GM21576 (cell line): Measurements from ENCODE around the gene PKD2.
"Not testable (repeated sequence)": the region's sequence is repeated elsewhere in the genome, so short reads cannot be mapped to it uniquely, and the experiment has no call there.

Experiments used
- ATAC-seq: cut with Tn5 transposase; IDR thresholded peaks from one replicate; pipeline ENCODE4 v1.9.1; 2021; ENCODE audit warnings: mild to moderate bottlenecking, moderate library complexity; ENCODE audit not compliant: unreplicated experiment

Gene PKD2

GRCh38 chr4:88025868-88026661 is 18.6 kb downstream of the PKD2 start:
- not testable (repeated sequence) for ATAC-seq

GRCh38 chr4:88027611-88028608 is 20.5 kb downstream of the PKD2 start:
- ATAC-seq: no peak

DNA sequence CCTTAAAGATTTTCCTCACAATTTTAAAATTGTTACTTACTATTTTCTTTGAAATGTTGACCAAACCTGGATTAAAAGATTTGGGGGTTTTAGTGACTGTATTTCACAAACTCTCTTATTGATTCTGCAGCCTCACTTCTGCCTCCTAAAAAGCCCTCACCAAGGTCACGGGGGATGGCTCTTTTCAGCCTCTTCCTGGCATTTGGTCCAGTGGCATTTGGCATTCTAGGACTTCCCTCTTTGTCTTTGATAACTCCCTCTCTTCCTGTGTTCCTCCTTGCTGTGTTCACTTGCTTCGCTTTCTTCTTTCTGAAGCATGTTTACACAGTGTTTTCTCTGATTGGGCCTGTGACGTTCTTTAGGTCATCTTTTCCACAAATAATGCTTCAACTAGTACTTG is 21.5 kb downstream of the PKD2 start:
- no peak for ATAC-seq

GRCh38 chr4:88029556-88029955 is 22.1 kb downstream of the PKD2 start:
- ATAC-seq: no peak

- ATAC-seq: no peak
Observed at GRCh38 chr4:88030565-88031310, 23.3 kb downstream of the PKD2 start.

GRCh38 chr4:88033309-88033708 is 25.9 kb downstream of the PKD2 start:
- peak; percentile 67 for ATAC-seq

GRCh38 chr4:88035292-88035691 is 27.9 kb downstream of the PKD2 start:
- ATAC-seq: no peak

DNA sequence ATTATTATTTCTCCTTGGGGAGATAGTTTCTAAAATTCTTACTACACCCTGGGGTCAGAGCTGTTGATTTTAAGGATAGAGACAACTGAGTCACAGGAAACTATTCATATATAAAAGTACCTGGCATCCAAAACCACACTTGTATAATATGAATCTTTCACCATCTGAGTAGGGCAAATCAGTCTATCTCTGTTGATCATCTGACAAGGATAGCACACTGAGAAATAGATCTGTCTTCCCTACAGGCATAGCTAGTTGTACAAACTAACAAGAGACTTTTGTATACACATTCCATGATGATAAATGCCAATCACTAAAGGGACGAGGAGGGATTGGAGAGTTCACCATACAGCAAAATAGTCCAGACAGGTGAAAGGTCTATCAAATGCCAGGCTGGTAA is 30.0 kb downstream of the PKD2 start:
- ATAC-seq: no peak

- no peak for ATAC-seq
Observed at GRCh38 chr4:88037936-88038335, 30.5 kb downstream of the PKD2 start.

DNA sequence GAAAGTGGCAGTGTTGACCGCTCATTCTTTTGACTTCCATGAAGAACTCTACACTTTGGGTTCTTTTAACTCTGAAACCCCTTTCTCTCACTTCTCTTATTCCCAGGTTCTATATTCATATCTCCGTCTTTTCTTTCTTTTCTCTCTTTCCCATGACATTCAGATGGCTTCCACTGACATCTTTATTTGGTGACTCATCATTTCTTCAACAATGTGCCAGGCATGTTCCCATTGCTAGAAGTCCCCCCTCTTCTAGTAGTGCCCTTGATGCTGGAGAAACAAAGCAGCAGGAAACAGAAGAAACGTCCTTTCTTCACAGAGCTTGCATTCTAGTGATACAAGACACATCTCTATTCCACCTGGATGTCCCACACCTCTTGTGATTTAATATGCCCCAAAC is 33.3 kb downstream of the PKD2 start:
- ATAC-seq: no peak

GRCh38 chr4:88041626-88042025 is 34.2 kb downstream of the PKD2 start:
- no peak for ATAC-seq

DNA sequence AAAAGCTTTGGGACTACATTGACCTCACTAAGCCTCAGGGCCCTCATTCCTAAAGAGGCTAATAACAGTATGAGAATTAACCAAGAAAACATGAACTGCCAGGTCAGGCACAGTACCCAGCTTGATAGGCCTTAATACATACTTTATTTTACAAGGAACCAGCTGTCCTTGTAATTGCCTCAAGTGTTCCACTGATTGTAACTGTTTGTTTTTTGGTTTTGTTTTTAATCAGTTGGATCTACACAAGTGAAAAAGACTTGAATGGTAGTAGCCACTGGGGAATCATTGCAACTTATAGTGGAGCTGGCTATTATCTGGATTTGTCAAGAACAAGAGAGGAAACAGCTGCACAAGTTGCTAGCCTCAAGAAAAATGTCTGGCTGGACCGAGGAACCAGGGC is 35.6 kb downstream of the PKD2 start:
- no peak for ATAC-seq

- ATAC-seq: no peak
Observed at GRCh38 chr4:88043586-88044340, 36.3 kb downstream of the PKD2 start.

DNA sequence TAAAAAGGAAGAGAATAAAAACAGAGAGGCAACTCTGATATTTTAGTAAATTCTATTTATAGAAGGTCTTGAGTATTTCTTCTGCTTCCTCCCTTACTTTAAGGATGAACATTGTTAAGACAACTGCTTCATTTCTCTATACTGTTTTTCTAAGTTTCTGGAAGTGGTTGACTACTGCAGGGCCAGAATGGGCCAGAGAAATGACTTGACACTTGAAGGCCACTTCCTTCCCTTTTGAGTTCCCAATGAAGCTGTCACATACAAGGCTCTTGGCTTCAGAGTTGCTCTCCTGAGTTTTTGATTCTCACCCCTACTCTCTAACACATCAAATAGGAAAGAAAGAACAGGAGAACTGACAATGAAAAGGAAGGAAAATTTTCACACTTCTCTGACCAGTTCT is 37.6 kb downstream of the PKD2 start:
- ATAC-seq: no peak

DNA sequence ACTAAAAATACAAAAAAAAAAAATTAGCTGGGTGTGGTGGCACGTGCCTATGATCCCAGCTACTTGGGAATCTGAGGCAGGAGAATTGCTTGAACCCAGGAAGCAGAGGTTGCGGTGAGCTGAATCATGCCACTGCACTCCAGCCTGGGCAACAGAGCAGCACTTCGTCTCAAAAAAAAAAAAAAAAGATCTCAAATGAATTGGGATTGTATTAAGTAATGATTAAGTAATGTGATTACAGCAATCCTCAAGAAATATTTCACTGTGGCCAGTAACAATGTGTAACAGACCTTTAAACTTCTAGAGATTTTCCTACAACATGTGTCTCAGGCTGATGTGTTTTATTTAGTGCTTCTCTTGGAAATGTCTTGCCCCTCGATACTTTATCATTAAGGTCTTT is 46.8 kb downstream of the PKD2 start:
- ATAC-seq: no peak

DNA sequence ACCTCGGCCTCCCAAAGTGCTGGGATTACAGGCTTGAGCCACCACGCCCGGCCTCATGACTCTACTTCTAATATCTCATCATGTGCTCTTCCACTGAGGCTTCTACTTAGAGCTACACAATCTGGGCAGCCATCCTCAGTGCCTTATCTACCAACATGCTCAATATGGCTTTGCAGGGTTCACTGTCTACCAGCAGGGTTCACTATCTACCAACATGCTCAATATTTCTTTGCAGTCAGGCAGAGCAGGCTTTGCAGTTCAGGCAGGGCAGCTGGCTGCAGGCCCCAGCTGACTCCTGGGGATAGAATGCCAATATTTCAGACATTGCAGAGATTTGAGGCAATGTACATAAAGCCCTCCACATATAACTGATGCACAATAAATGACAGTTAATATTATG is 47.5 kb downstream of the PKD2 start:
- ATAC-seq: peak; percentile 58

GRCh38 chr4:88058295-88058694 is 50.9 kb downstream of the PKD2 start:
- no peak for ATAC-seq

DNA sequence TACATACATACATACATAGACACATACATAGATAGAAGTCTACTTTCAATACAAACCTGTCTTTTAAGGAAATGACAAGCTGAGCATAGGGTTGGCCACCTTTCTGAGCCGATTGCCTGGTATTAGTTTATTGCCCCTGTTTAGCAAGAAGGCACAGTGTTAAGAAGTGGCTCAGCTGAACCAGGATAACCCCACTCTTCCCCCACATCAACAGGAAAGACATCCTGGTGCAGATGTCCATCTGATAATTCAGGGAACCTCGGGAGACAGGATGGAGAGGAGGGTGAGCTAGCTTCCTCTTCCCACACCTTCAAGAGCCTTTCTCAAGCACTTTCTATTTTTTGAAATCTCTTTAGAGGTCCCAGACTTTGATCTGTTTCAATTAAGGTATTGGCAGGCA is 52.3 kb downstream of the PKD2 start:
- ATAC-seq: no peak

- no peak for ATAC-seq
Observed at GRCh38 chr4:88060431-88060830, 53.0 kb downstream of the PKD2 start.

GRCh38 chr4:88062311-88062710 is 54.9 kb downstream of the PKD2 start:
- no peak for ATAC-seq
